T-helper 17 cell (primary cell): ENCODE data around the gene PXN. TPM values are rescaled to one million over a fixed set of nuclear protein-coding genes. Genes with fewer than 3 reads are reported as not detected.

Source experiments
- ATAC-seq: fragments of 150-1000 bp; cut with Tn5 transposase; 2 replicates; pipeline ENCODE4 v1.10.0; 2021; ENCODE audit warnings: mild to moderate bottlenecking, moderate library complexity
- DNase-seq, 3 donors: peaks; one replicate each; pipeline versions ENCODE4 v3.0.0 to v3.0.0-alpha.2; 2020 to 2021
- H3K9me3 ChIP-seq: one replicate; pipeline ENCODE4 v1.7.0; 2013; ENCODE audit warnings: low read length, mild to moderate bottlenecking; ENCODE audit not compliant: control insufficient read depth, poor library complexity, severe bottlenecking
- H3K27ac Mint-ChIP-seq: one replicate; pipeline ENCODE4 v1.8.0; 2022; ENCODE audit warnings: mild to moderate bottlenecking, moderate library complexity, mixed read lengths
- H3K27me3 Mint-ChIP-seq: one replicate; pipeline ENCODE4 v1.8.0; 2022; ENCODE audit warnings: mixed read lengths
- H3K36me3 Mint-ChIP-seq: one replicate; pipeline ENCODE4 v1.8.0; 2022; ENCODE audit warnings: low read depth, mixed read lengths
- H3K4me1 Mint-ChIP-seq: one replicate; pipeline ENCODE4 v1.8.0; 2022; ENCODE audit warnings: mild to moderate bottlenecking, mixed read lengths
- H3K4me3 Mint-ChIP-seq: one replicate; pipeline ENCODE4 v1.8.0; 2022; ENCODE audit warnings: mild to moderate bottlenecking, moderate library complexity, mixed read lengths
- total RNA-seq, 4 donors: library from RNA in 2 of 4; stranded (reverse) in 2 of 4; gene quantifications; one replicate each; pipeline ENCODE4 v1.2.3 and lab custom pipeline; 2022 to 2026

The PXN gene
- total RNA-seq (100 to 1,000 TPM; 155 to 190 TPM), total RNA-seq (lab: John Stamatoyannopoulos, UW) (80.5 to 140 reads per million in 2 donors)

DNA sequence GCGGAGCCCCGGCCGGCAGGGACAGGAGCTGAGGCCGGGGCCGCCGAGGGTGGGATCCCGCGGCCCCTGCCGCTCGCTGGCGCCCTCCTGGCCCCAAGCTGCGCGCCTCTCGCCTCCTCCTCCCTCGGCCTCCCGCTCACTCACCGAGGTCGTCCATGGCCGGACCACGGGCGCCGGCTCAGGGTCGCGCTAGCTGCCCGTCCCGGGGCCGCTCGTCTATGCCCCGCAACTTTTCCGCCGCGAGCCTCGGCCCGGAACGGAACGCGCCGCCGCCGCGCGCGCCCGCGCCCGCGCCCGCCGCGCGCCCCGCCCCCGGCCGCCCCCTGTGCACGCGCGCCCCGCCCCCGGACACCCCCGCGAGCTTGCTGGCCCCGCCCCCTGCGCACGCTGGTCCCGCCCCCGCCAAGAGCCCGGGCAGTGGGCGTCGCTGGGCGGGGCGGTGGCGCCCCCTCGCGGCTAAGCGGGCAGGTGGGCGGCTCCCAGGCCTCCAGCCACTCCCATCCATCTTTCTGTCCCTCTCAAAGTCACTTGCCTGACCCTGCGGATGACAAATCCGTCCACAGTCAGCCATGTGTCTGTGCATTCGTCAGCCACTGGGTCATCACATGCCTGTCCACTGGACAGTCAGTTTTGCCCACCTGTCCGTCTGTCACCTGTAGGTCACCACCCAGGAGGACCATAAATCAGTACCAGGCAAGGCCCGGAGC lies at the start of gene PXN:
Gene PXN, minus strand, starts transcription at position 258 of the 707 bp plus-strand sequence. Its CDS starts 101 bp downstream, at position 157.
- Mint-ChIP-seq H3K27me3 (no peaks in the 10 kb centered on the region), H3K4me1 (peaks cover 29% of the 10 kb centered on the region), H3K4me3 (peak within 1 kb of the TSS; percentile 99), H3K27ac (peak within 1 kb of the TSS; percentile 98), H3K36me3 (peaks cover 8% of the 10 kb centered on the region)
- DNase-seq (peak; percentile 92 to 98 (median 95)), ATAC-seq (peak; percentile 94)
- H3K9me3 ChIP-seq = no peaks in the 10 kb centered on the region

DNA sequence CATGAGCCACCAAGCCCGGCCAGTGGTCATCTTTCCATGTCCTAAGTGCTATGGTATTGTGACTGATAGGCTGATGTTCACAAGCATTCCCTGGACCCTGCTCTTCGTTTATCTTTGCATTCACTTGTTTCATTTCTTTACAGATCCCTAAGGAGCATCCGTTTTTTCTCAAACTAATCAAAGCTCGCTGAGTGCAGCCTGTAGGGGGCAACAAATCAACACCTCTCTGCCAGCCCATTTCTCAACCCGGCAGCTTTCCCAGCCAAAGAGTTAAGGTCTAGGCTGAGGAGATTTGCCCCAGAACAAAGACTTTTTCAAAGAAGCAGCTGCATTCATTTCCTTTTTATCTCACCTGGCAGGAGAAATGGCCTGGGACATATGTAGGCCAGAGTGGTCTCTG lies 48.7 kb upstream of the PXN start:
- H3K4me3 Mint-ChIP-seq = no peak overlapping the region
- no peaks in the 10 kb centered on the region for H3K36me3 Mint-ChIP-seq
- peaks cover 12% of the 10 kb centered on the region for H3K4me1 Mint-ChIP-seq
- no peak overlapping the region for H3K27ac Mint-ChIP-seq
- H3K9me3 ChIP-seq = no peaks in the 10 kb centered on the region
- H3K27me3 Mint-ChIP-seq = no peaks in the 10 kb centered on the region
- DNase-seq = no peak
- no peak for ATAC-seq

DNA sequence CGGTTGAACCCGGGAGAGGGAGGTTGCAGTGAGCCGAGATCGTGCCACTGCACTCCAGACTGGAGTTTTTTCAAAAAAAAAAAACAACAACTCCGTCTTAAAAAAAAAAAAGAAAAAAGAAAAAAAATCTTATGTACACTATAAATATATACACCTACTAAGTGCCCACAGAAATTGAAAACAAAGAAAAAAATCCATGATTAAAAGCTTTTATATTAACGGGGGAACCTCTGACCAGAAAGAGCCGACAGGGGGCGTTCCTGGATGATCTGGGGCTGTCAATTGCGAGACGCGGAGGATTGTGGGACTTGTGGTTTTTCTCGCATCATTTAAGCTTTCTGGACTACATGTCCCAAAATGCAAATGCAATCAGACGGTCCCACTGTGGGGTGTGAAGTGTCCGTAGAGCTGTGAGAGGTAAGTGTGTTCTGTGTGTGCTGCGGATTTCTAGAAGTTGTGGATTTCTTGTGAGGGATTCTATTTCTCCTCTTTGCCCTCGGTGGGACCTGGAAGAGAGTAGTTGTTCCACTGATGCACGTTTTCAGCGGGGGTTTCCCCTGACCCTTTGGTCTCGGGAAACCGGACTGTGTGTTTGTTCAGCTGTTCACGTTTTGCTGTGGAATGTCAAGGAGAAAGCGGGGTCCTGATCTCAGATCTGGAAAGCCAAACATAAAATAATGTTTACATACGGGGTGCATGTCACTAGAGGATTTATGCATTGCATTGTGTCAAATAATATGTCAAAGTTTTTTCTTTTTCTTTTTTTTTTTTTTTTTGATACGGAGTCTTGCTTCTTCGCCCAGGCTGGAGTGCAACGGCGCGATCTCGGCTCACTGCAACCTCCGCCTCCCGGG lies 36.7 kb upstream of the PXN start, which contains the start of gene SIRT4:
Gene SIRT4, plus strand, starts transcription at position 360 of the 854 bp plus-strand sequence. CDS start 1,241 bp downstream, outside the sequence.
- Mint-ChIP-seq H3K36me3 (no peaks in the 10 kb centered on the region), H3K4me3 (peak within 1 kb of the TSS; percentile 99), H3K27ac (peak within 1 kb of the TSS; percentile 84), H3K27me3 (no peaks in the 10 kb centered on the region), H3K4me1 (peaks cover 5% of the 10 kb centered on the region)
- ATAC-seq (peak; percentile 100), DNase-seq (peak; percentile 71 to 81 (median 74))
- no peaks in the 10 kb centered on the region for H3K9me3 ChIP-seq

DNA sequence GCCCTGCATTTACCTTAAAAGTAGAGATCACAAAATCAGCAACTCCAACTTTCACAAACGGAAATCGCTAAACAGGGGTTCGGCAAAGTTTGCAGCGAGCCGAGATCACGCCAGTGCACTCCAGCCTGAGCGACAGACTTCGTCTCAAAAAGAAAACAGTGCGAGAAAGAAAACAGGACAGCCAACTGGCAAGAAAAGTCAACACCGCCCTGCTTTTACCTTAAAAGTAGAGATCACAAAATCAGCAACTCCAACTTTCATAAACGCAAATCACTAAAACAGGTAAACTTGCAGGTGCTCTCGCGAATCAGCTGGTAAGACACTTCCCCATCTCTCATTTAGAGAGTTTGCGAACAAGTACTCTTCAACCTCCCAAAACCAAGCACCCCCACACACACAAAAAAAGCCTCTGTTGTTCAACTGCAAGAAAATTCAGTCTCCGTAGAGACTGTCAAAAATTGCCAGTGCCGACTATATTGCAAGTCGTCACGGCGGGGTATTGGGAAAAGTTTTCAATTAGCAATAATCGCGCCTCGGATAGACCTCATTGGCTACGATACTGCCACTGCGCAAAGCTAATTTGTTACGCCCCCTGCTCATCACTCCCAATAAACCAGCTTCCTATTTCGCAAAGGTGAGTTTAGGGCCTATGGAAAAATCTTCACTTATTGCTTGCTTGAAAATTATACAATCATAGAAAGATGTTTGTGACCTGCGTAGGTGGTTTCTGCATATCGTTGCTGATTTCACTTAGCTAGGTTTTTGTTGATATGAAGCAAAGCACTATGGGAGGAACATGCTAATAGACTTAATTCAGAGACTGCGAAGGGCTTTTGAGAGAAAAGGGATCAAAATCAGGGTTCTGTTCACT lies 27.4 kb upstream of the PXN start, which contains the start of gene RNU4-1:
Gene RNU4-1, minus strand, starts transcription at position 577 of the 871 bp plus-strand sequence.
- peaks cover 4% of the 10 kb centered on the region for H3K4me1 Mint-ChIP-seq
- ATAC-seq (peak; percentile 59), DNase-seq (peak; percentile 46 to 61 (median 59))
- no peaks in the 10 kb centered on the region for H3K36me3 Mint-ChIP-seq
- no peak within 1 kb of the TSS for H3K4me3 Mint-ChIP-seq
- no peaks in the 10 kb centered on the region for H3K27me3 Mint-ChIP-seq
- no peak within 1 kb of the TSS for H3K27ac Mint-ChIP-seq
- H3K9me3 ChIP-seq = no peaks in the 10 kb centered on the region

DNA sequence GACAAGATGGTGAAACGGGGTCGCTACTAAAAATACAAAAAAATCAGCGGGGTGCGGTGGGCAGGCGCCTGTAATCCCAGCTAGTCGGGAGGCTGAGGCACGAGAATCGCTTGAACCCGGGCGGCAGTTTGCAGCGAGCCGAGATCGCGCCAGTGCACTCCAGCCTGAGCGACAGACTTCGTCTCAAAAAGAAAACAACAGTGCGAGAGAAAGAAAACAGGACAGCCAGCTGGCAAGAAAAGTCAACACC lies 26.8 kb upstream of the PXN start:
- Mint-ChIP-seq H3K36me3 (no peaks in the 10 kb centered on the region), H3K4me1 (peaks cover 4% of the 10 kb centered on the region), H3K27ac (no peak overlapping the region), H3K4me3 (no peak overlapping the region), H3K27me3 (no peaks in the 10 kb centered on the region)
- ATAC-seq (peak; percentile 14), DNase-seq (peak in 1 of 3 donors; percentile 36)
- no peaks in the 10 kb centered on the region for H3K9me3 ChIP-seq

DNA sequence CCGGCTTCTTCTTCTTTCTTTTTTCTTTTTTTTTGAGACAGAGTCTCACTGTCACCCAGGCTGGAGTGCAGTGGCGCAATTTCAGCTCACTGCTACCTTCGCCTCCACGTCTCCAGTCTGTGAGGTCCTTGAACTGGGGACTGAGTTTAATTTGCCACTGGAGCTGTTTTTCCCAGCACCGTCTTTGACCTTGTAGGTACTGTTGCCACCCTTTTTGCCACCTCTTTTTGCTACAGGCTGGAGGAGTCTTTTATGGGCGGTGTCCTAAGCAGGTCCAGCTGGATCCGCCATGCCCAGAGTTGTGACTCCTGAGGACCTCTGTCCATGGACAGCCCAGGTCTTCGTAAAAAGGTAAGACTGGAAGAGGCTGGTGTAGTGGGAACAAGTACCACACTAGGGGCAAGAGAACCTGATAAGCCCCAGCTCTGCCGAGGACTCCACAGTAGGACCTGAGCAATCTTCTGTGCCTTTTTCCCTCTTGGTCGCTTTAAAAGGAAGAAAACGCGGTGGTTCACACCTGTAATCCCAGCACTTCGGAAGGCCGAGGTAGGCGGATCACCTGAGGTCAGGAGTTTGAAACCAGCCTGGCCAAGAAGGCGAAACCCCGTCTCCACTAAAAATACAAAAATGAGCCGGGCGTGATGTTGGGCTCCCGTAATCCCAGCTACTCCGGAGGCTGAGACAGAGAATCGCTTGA lies 25.2 kb upstream of the PXN start:
- H3K36me3 Mint-ChIP-seq = no peaks in the 10 kb centered on the region
- H3K4me1 Mint-ChIP-seq = peaks cover 5% of the 10 kb centered on the region
- DNase-seq = peak in 1 of 3 donors; percentile 6
- no peak overlapping the region for H3K27ac Mint-ChIP-seq
- no peak overlapping the region for H3K4me3 Mint-ChIP-seq
- ATAC-seq = no peak
- no peaks in the 10 kb centered on the region for H3K9me3 ChIP-seq
- H3K27me3 Mint-ChIP-seq = no peaks in the 10 kb centered on the region

DNA sequence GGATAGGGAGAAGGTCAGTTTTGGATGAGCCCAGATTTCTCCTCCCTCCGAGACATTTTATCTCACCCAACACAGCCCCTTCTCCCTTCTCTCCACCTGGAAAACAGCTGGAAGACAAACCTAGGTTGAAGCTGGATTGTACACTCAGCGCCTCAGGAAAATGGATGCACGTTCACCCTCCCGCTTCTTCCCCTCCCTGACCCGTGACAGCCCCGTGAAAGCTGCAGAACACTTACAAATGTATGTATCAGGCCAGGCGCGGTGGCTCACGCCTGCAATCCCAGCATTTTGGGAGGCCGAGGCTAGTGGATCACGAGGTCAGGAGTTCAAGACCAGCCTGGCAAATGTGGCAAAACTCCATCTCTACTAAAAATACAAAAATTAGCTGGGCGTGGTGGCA lies 22.0 kb upstream of the PXN start:
- H3K9me3 ChIP-seq = no peaks in the 10 kb centered on the region
- DNase-seq (no peak), ATAC-seq (no peak)
- Mint-ChIP-seq H3K27ac (no peak overlapping the region), H3K4me1 (peaks cover 5% of the 10 kb centered on the region), H3K27me3 (no peaks in the 10 kb centered on the region), H3K36me3 (no peaks in the 10 kb centered on the region), H3K4me3 (no peak overlapping the region)

DNA sequence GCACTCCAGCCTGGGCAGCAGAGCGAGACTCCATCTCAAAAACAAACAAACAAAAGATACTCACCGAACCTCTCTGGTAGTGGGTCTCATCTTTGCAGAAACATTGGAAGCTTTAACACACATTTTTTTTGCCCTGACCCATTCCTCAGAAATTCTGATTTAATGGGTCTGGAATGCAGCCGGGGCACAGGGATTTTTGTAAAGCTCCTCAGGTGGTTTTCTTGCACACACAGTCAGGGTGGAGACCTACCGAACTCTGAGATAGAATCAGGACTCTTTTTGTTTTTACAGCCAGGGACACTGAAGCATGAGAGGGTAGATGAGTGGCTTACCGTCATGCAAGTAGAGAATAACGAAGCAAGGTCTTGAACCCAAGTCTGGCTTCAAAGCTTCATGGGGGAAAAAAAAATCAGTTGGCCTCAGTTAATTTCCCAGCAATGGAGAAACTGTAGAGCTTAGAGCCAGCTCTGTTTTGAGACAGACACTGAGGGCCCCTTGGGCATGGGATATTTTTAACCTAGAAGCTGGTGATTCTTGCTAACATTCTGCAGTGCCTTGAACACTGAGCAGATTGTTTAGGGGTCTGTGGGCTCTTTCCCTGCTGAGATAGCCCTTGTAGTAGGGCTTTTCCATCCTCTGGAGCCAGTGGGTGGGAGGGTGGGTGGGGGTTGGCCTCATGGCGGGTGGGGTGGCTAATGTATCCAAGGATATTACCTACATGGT lies 21.4 kb upstream of the PXN start:
- Mint-ChIP-seq H3K4me1 (peaks cover 5% of the 10 kb centered on the region), H3K36me3 (no peaks in the 10 kb centered on the region), H3K27ac (no peak overlapping the region), H3K4me3 (no peak overlapping the region), H3K27me3 (no peaks in the 10 kb centered on the region)
- DNase-seq (no peak), ATAC-seq (no peak)
- H3K9me3 ChIP-seq = no peaks in the 10 kb centered on the region

DNA sequence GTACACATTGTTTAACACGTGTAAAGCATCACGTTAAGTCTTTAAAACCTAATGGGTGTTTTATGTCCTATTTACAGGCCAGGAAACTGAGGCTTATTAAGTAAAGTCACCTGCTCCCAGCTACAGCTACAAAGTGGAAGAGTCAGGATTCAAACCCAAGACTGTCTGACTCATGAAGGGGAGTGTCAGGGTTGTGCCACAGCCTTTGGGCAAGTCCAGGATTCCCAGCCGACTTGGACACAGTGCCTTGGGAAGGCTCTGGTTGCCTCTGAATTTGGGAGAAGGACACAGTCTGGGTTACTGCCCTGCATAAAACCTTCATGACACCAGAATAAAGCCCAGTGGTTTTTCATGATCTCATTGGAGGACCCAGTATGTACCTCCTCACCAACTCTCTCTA lies 18.9 kb upstream of the PXN start:
- DNase-seq = no peak

DNA sequence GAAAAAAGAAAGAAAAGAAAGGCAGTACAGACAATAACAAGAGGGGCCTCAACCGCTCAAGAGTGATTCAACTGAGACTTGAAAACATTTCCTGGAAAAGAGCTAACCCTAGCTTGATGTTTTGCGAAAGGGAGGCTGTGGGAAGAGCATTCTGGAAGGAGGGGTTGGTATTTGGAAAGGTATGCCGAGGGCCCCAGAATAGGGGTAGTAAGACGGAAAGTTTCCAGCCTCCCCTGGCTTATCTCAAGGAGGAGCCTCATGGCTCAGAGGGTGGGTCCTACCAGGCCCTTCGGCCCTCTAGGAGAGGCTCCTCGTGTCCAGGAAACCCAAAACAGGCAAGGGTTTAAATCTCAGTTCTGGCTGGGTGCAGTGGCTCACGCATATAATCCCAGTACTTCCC lies 17.8 kb upstream of the PXN start:
- no peaks in the 10 kb centered on the region for H3K9me3 ChIP-seq
- H3K27ac Mint-ChIP-seq = no peak overlapping the region
- no peaks in the 10 kb centered on the region for H3K36me3 Mint-ChIP-seq
- ATAC-seq (no peak), DNase-seq (no peak)
- H3K27me3 Mint-ChIP-seq = no peaks in the 10 kb centered on the region
- peaks cover 4% of the 10 kb centered on the region for H3K4me1 Mint-ChIP-seq
- no peak overlapping the region for H3K4me3 Mint-ChIP-seq

More for the DNA sequence above, 18.9 kb upstream of the PXN start:
- peaks cover 5% of the 10 kb centered on the region for H3K4me1 Mint-ChIP-seq
- no peaks in the 10 kb centered on the region for H3K36me3 Mint-ChIP-seq
- H3K4me3 Mint-ChIP-seq = no peak overlapping the region
- H3K9me3 ChIP-seq = no peaks in the 10 kb centered on the region
- H3K27me3 Mint-ChIP-seq = no peaks in the 10 kb centered on the region
- no peak for ATAC-seq
- no peak overlapping the region for H3K27ac Mint-ChIP-seq

DNA sequence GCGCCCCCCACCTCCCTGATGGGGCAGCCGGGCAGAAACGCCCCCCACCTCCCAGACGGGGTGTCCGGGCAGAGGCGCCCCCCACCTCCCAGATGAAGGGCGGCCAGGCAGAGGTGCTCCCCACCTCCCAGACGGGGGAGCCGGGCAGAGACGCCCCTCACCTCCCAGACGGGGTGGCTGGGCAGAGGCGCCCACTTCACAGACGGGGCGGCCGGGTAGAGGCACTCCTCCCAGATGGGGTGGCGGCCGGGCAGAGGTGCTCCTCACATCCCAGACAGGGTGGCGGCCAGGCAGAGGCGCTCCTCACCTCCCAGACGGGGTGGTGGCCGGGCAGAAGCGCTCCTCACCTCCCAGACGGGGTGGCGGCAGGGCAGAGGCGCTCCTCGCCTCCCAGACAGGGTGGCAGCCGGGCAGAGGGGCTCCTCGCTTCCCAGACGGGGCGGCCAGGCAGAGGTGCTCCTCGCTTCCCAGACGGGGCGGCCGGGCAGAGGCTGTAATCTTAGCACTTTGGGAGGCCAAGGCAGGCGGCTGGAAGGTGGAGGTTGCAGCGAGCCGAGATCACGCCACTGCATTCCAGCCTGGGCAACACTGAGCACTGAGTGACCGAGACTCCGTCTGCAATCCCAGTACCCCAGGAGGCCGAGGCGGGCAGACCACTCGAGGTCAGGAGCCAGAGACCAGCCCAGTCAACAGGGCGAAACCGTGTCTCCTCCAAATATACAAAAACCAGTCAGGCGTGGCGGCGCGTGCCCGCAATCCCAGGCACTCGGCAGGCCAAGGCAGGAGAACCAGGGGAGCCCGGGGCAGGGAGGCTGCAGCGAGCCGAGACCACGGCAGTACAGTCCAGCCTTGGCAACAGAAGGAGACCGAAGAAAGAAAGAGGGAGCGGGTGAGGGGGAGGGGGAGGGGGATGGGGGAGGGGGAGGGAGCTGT lies 12.9 kb upstream of the PXN start:
- H3K27me3 Mint-ChIP-seq = no peaks in the 10 kb centered on the region
- no peak for ATAC-seq

More for the DNA sequence above, 12.9 kb upstream of the PXN start:
- H3K4me3 Mint-ChIP-seq = no peak overlapping the region
- H3K36me3 Mint-ChIP-seq = no peaks in the 10 kb centered on the region
- no peaks in the 10 kb centered on the region for H3K4me1 Mint-ChIP-seq
- H3K27ac Mint-ChIP-seq = no peak overlapping the region
- no peaks in the 10 kb centered on the region for H3K9me3 ChIP-seq
- no peak for DNase-seq
